HG03066 (cell line): ENCODE measurements around the gene GNAO1.

ENCODE experiments used
- ATAC-seq: cut with Tn5 transposase; IDR thresholded peaks from one replicate; pipeline ENCODE4 v1.9.1; 2021; ENCODE audit warnings: low read depth; ENCODE audit not compliant: unreplicated experiment

GNAO1 gene

GRCh38 chr16:56197192-56197992 lies 6.1 kb downstream of the GNAO1 start:
- no peak for ATAC-seq

DNA sequence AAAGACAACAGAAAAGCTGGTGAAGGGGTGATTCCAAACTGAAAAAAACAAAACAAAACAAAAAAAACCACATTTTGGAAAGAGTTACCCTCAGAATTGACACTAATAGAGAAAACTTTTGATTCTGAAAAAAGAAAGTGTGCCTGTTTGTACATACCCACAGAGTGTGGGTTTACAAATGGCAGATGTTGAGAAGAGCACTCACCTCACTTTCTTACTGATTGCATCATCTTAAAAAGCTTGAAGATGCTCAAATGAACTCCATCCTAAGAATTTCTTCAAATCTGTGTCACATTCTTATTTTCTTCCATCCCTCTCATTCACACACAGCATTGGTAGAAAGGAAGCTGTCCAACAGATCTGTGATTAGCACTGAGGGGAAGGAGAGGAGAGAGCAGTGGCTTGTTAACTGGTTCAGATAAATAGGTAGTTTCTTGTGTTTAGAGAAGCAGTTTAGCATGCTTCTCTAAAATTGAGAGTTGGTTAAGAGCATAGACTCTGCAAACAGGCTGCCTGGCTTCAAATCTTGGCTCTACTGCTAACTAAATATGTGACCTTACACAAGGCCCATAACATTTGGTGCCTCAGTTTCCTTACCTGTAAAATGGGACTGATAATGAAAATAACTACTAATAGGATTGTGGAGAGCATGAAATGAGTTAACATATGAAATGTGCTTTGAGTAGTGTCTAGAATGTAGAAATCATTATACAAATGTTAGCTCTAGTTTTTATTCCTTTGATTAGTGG lies 6.9 kb downstream of the GNAO1 start:
- no peak for ATAC-seq

DNA sequence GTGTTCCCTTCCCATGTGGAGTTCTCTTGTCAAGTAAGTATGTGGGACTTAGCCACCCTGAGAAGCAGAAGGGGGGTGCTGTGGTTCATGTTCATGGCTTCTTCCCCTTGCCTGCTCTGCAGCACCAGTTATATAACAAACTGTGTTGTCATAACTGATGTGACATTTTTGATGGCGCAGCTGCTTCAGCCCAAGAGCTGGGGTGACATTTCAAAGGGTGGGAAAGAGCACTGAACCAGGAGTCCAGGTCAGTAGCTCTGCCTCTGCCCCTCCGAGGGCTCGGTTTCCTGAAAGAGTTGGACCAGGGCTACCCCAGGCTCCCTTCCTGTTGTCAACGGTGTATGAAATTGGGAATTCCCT lies 7.4 kb downstream of the GNAO1 start:
- ATAC-seq = no peak

GRCh38 chr16:56199164-56199563 lies 7.9 kb downstream of the GNAO1 start:
- ATAC-seq = no peak

GRCh38 chr16:56201030-56201429 lies 9.7 kb downstream of the GNAO1 start:
- ATAC-seq = no peak

GRCh38 chr16:56202036-56202435 lies 10.7 kb downstream of the GNAO1 start:
- no peak for ATAC-seq

- ATAC-seq = peak; percentile 73
Measured at GRCh38 chr16:56203052-56203451, 11.8 kb downstream of the GNAO1 start.

DNA sequence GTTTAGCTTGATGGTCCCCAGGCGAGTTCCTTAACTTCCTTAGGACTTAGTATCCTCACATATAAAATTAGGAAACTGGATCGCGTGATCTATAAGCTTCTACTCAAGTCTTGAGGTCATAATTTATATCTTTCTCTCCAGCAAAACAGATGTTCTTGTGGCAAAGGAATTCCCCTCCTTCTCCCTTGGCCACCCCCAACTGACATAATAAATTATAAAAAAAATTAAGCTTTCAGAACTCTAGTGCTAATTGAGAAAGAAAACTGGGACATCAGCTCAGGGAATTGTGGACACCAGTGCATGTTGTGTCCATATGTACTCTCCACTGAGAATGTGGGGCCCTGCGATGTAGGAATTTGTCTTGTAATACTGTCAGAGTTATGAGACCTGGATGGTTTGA lies 13.5 kb downstream of the GNAO1 start:
- ATAC-seq = no peak

GRCh38 chr16:56206951-56207350 lies 15.7 kb downstream of the GNAO1 start:
- ATAC-seq = no peak

DNA sequence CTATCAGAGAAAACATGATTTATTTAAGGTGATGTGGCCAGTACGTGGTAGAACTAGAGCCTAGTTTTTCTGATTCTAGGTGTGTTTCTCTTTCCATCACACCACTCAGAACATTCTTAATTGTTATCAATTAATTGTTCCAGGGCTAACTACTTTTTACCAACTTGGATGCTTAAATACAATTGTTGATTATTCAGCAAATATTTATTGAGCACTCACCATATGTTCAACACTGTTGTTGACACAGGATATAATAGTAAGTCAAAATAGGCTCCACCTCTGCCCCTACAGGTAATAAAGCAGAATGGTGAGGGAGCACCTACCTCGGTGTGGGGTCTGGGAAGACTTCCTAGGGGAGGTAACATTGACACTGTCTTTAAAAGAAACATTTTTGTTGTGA lies 16.1 kb downstream of the GNAO1 start:
- ATAC-seq = no peak

- no peak for ATAC-seq
Measured at GRCh38 chr16:56211435-56211981, 20.2 kb downstream of the GNAO1 start.

- ATAC-seq = no peak
Measured at GRCh38 chr16:56212144-56212543, 20.9 kb downstream of the GNAO1 start.

DNA sequence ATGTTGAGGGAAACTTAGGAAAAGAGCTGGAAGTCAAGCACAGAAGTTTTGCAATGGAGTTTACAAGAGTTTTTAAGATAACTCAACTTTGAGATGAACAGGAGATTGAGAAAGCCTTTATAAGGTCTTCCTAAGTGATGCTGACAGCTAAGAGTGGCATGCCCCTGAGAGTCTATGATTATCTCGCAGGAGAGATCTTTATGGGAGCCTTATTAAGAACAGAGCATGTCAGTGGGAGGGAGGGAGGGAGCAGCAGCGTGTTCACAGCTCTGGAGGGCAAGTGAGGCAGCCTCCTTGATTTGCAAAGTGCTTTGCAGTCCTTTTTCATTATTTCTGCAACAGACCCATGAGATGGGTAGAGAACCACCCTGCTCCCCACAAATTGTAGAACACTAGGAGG lies 30.7 kb downstream of the GNAO1 start:
- no peak for ATAC-seq

DNA sequence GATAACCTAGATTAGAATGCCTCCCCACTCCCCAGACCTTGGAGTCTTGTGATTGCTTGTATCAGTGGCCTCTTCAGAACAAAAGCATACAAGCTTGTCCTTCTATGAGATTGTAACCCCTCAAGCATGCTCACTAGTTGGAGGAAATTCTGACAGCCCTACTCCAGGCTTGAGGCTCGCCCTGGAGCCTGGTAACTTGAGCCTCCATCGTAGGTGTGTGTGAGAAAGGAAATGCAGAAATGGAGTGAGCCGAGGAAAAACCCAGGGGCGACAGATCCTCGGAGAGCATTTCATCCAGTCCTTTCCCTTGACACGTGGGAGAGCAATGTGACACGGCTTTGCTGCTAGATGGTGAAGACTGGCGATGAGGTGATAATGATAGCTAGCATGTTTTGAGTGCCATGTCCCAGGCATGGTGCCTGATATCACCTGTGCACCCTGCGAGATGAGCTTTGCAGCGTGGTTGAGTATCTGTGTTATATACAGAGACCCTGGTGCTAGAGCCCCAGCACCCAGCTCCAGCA lies 31.2 kb downstream of the GNAO1 start:
- no peak for ATAC-seq

DNA sequence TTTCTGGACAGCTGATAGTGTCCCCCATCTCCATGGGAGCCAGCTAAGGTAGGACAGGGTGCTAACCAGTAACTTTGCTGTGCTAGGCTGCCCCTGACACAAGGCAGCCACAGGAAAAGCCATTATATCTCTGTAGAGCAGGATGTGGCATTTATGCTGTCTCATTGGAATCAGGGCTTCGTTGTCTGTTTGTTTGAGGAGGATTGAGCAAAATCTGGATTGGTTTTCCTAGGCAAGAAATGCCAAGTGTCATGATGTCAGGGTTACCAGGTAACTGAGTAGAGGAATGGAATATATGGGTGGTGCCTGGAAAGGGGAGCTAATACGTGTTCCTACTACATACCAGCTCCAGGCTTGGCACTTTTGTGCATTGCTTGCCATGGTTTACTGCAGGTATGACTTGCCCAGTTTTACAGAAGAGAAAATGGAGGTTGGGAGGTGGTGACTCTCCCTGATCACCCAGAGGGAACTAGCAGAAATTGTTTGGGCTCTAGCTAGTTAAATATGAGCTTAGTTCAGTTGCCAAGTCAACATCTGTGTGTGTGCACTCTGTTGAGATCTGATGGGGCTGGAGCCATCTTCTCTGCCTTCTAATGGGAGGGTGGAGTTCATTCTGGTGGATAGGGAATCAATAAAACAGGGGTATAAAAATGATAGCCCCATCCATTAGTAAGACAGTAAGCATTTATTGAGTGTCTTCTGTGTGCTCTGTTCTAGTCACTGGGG lies 33.9 kb downstream of the GNAO1 start:
- ATAC-seq = no peak

DNA sequence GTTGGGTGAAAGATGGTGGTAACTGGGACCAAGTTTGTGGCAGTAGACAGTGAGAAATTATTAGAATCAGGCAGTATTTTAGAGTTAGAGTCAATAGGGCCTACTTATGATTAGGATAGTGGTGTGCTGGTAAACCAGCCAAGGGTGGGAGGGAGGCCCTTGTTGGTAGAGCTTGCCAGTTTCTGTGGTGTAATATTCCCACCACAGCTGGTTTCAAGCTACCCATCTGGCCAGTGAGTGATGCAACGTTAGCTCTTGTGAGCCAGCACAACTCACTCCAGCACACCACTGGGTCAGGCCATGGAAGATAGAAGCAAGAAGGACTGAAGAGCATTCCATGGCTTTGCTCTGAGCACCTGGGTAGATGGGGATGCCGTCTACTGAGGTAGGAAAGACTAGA lies 34.9 kb downstream of the GNAO1 start:
- ATAC-seq = no peak

GRCh38 chr16:56226845-56227525 lies 35.7 kb downstream of the GNAO1 start:
- no peak for ATAC-seq

- no peak for ATAC-seq
Measured at GRCh38 chr16:56227936-56228335, 36.6 kb downstream of the GNAO1 start.

DNA sequence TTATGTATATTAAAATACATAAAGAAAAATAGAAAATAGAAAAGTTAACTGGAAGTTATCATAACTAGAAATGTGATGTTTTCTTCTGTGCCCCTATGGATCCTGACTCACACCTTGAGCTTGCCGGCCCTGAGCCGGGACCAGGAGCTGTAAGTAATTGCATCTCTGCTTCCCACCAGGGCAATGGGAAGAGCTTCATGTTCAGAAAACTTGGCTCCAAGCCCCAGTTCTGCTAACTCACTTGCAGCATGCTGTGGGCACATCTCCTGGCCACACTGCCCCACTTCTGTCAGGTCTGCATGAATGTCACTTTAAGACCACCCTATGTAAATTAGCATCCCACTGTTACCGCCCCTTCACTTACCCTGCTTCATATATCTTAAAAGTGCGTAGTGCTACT lies 37.2 kb downstream of the GNAO1 start:
- no peak for ATAC-seq

DNA sequence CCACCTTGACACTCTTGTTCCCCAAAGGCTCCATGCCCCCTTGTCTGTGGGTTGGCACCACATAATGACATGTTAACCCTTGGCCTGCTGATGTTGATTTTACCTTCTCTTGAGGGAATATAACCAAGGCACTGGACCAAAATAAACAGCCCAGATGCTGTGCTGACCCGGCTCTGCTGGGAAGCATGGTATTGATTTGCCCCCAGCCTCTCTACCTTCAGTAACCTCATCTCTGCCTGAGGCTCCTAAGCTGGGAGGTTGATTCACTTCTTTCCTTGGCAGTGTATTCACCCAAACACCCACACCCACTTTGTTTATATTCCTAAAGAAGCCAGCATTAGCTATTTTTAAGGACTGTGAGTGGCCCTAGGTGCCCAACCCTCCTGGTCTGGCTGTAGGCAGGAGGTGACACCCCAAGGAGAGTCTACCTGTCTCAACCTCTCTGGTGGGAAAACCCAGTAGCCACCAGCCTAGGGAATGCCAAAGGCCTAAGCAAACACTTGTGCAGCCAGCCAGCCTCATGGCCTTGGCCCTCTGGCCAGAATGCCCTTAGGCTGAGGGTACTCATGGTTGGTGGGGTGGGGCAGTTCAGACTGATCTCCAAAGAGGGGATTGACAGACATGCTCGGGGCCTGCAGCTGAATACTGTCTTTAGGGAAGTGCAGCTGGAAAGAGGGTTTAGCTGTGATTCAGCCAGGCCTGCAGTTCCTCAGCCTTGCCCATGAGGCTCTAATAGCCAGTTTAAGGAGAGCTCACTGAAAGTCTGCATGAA lies 42.7 kb downstream of the GNAO1 start:
- no peak for ATAC-seq
